DMS 273 (cell line): Measurements from ENCODE around the gene BOD1L1.

Experiments
- DNase-seq: peaks from one replicate; lab custom pipeline; 2025; ENCODE audit not compliant: unreplicated experiment; lab: John Stamatoyannopoulos, UW

BOD1L1 gene

DNA sequence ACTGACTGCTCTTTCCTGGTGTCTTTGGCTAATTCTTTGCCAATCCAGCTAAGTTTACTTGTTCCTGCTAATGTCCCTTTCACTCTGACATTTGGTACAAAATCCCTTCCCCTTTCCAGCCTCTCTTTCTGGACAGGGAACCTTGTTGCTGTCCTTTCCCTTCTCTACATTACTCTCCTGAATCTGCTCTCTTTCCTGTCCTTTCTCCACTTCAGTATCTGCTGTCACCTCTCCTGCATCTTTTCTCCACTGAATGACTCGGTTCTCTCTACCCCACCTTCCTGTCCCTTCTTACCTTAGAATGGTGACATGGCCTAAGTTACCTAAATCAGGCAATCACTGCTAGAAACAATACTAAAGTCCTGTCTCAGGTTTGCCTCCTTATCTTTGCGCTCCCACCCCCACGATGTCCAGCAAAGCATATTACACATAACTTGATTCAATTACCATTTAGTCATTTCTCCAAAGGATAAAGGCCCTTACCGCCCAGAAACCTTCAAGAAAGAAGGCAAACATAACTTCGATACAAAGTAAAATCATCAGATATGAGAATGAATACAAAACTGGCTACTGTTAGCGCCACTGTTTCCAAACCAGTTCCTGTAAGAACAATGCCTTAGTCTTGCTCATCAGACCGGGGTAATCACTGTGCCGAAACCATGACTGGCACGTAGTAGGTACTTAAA, 890 bp downstream of the BOD1L1 start:
- DNase-seq = peak; percentile 6

GRCh38 chr4:13618212-13618806, 9.2 kb downstream of the BOD1L1 start:
- no peak for DNase-seq

DNA sequence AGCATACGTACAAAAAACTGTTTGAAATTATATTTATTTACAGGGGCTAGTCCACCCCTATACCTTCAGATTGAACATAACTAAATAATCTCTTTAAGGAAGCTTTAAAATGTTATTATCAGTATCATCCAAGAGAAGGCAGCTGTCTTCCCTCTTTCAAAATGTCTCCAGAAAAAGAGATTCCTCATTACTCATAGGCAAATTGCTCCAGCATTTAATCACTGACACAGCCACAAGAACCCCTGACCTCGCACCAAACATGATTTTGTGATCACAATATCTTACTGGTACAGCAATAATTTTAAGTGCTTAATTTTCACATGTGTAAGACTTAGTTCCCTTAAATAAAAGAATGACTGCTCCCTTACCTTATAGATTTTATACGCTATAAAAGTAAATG, 9.7 kb downstream of the BOD1L1 start:
- no peak for DNase-seq

- no peak for DNase-seq
Measured at GRCh38 chr4:13616597-13616996, 10.9 kb downstream of the BOD1L1 start.

DNA sequence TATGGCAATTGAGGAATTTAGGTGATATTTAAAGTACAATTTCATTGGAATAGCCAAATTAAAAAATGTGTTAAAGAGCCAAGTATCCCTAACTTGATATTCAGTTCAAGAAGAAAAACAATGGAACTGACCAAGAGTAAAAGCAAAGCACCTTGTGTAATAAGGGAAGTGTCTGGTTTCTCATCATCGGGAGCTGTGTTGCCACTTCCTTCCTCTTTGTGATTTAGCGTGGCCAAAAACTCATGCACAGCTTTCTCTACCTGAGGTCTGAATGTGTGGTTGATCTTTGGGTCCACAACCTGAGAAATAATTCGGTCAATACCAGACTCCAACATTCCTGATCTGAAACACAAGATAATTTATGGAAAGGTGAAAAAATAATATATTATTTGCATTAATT, 12.4 kb downstream of the BOD1L1 start:
- DNase-seq = no peak

DNA sequence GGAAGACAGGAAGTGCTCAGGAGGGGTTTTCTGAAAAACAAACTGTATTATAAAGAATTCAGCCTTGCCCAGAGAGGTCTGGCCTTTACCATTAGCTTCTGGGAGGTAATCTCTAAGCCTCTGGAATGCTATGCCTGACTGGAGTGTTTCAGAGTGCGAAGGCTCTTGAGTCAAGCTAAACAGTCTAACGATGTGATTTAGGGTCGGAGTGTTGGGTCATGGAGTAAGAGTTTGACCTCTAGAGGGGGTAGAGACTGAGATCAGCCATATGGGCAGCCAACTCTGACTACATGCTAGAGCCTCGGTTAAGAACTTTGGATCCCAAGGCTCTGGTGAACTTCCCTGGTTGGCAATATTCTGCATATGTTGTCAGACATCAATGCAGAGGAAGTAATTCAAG, 15.0 kb downstream of the BOD1L1 start:
- DNase-seq = no peak

- DNase-seq = no peak
Measured at GRCh38 chr4:13611283-13611842, 16.2 kb downstream of the BOD1L1 start.

GRCh38 chr4:13605330-13605729, 22.2 kb downstream of the BOD1L1 start:
- no peak for DNase-seq

- no peak for DNase-seq
Measured at GRCh38 chr4:13601848-13602247, 25.7 kb downstream of the BOD1L1 start.

DNA sequence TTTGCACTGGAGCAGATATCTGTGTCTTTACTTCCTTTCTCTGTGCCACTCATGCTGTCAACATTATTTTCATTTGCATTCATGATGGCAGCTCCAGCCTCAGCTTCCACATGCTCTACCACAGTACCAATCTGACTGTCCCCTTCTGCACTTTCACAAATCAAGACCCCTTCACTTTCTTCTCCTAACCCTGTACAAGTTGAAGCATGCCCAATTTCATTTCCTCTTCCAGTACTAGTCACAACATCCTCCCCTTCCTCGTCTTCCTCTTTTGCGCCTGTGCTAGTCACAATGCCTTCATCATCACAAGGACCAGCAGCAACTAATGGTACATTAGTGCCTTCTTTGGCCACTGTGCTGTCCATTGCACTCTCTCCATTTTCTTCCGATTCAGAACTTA, 26.5 kb downstream of the BOD1L1 start:
- DNase-seq = no peak

DNA sequence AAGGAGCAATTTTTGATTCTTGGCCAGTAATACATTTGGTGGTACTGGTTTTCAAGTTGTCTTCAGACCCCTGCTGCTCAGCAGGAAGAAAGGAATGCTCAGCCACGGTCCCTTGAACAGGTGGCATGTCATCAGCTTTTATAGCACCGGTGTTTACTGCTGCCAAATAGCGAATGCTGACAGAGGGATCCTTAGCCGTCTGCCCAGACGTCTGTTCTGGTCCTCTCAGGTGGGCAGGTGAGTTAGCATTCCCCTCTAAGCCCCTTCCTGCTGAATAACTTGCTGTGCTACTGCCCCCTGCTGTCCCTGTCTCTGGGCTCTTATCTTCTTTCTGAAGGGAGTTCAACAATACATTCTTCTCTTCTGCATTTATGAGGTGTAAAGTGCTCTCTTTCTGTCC, 28.4 kb downstream of the BOD1L1 start:
- no peak for DNase-seq

DNA sequence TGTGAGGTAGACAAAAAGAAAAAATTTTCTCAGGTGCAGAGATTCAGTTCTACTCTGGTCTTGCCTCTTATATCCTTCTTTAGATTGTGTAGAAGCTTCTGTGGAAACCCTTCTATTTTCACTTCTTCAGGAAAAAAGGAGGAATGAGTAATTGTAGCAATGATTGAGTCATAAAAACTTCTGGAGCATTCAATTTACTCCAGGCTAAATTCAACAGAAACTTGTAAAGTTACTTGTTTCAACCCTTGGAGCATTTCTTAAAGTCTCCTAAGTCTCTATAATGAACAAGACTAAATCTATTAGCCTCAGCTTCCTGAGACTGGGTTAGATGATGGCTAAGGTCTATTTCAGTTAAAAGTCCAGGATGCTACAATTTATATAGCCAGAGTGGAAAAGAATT, 29.9 kb downstream of the BOD1L1 start:
- no peak for DNase-seq

GRCh38 chr4:13597141-13597540, 30.4 kb downstream of the BOD1L1 start:
- no peak for DNase-seq

- DNase-seq = no peak
Measured at GRCh38 chr4:13592220-13592619, 35.3 kb downstream of the BOD1L1 start.

- DNase-seq = peak; percentile 0
Measured at GRCh38 chr4:13590766-13591165, 36.8 kb downstream of the BOD1L1 start.

DNA sequence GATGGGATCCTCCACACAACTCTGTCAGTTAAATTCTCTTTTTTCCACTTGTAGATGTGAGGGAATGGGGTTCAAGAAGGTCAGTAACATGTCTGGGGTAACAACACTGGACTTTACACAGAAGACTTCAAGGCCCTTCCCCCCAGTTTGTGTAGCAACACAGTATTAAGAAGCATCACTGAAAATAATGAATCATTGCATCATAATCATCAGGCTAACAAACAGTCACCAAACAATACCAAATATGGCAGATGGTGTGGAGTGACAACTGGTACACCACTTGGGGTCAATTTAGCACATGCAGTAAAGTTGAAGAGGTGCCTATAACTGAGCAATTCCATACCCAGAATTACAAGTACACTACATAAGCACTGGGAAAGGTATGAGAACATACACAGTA, 38.6 kb downstream of the BOD1L1 start:
- no peak for DNase-seq

- no peak for DNase-seq
Measured at GRCh38 chr4:13584481-13584880, 43.0 kb downstream of the BOD1L1 start.

DNA sequence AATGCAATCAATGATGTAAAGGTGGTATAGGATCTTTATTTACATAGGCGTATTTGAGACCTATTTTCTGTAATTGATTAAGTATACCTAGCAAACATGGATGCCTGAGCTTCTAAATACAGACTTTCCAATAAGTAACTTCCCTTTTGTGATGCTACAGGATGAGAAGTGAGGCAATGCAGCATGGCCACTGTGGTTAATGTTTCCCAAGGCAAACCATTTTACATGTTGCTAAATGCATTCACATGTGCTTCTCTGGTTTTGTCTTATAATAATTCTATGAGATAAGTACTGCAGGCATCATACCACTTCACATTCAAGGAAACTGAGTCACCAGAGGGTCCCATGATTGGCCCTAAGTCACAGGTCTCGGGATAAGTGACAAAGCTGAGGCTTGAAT, 47.5 kb downstream of the BOD1L1 start:
- DNase-seq = no peak

- no peak for DNase-seq
Measured at GRCh38 chr4:13577660-13578059, 49.9 kb downstream of the BOD1L1 start.

GRCh38 chr4:13570916-13571315, 56.6 kb downstream of the BOD1L1 start:
- no peak for DNase-seq

DNA sequence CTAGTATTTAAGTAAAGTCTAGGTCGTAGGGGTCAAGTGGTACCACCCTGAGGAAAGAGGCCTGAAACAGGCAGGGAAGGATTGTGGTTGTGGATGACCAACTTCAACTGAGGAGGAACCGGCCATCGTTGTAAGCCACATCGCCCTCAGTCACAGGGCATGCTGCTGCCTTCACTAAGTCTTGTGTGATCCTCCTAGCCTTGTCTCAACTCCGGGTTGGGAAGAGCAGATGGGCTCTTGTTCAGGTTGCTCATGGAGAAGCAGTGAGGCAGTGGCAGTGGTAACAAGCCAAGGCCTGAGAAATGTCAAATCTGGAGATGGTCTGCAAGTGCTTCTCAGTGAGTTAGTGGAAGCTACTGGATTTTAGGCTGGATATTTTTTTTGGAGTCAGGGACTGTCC, 60.4 kb downstream of the BOD1L1 start:
- no peak for DNase-seq

DNA sequence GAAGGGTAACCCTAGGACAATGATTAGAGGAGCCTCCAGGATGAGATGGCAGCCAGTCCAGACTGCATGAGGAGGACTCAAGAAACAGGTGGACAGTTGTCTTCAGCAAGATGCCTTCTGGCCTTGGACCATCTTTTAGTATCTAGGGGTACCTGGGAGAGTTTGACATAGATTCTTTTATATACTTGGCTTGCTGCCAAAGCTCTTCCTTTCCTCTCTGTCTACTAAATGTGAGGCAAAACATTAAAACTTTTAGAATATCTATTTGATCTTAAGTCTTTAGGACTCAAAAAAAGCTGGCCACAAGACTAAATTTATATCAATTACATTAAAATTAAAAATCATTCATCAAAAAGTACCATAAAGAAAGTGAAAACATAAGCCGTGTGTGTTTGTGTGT, 64.6 kb downstream of the BOD1L1 start:
- no peak for DNase-seq

- DNase-seq = no peak
Measured at GRCh38 chr4:13561673-13562072, 65.9 kb downstream of the BOD1L1 start.
